ENCODE data around the gene DYNLT4. TPM values are rescaled to one million over a fixed set of nuclear protein-coding genes. Genes with fewer than 3 reads are reported as not detected.

DYNLT4 gene
- not detected in 2 replicates for polyA plus RNA-seq

DNA sequence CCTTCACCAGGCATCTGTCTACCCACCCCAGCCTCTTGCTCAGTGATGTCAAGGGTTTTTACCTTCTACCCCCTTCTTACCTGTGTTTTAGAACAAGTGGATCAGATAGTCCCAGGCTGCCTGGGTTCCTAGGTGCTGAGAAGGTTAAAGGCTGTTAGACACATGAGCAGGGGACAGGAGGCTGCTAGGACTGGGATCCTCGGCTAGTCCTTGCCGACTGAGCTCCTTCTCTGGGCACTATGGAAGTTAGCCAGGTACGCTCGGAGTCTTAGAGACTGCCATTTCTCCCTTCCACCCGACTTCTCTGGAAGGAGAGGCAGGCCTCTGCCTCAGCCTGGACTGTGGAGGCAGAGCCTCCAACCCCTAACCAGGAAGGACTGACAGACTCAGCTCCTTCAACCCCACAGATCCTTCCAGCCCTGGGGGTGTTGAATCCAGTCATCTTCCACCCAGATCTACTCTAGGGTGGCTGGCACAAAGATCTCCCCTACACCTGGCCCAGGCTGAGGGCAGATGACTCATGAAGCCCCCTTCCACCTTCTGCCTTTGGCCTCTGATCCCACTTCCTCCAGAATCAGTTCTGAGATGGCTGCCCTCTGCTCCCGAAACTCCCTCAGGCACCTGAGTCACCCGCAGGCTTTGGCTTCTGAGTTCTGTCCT, at the start of gene DYNLT4:
TSS of gene DYNLT4 (minus strand) at position 648 of the 660 bp plus-strand sequence. CDS start 683 bp downstream, outside the sequence.

DNA sequence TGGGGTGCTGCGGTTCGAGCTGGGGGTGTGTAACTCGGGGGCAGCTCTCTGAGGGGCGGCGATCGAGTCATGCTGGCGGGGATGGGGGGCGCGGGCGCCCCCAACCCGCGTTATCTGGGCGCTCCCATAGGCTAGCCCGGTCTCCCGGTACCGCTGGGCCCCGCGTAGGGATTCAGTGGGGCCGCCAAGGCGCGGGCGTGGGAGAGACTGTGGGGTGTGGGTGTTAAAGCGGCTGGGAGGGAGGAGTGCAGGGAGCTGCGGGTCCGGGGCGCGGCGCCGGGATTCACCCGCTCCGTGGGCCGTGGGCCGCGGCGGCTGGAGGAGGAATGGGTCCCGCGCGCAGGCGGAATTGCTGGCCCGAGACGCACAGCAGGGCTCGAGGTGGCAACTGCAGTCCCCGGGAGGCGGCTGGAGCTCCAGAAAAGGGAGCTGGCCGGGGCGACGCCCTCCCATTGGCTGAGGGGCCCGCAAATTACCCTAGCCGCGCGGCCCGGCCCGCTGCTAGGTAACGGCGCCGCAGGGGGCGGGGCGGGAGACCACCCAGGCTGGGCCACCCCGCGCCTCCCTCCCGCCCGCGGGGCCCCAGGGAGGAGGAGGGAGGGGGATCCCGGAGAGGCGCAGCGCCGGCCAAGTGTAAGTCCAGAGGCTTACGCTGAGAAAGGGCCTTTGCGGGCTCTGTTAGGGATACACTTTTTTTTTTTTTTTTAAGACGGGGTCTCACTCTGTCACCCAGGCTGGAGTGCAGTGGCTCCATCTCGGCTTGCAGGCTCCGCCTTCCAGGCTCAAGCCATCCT, 35.9 kb upstream of the DYNLT4 start, which contains the start of gene PTCH2:
TSS of gene PTCH2 (minus strand) at position 392 of the 794 bp plus-strand sequence. CDS start at position 71, 321 bp downstream.

DNA sequence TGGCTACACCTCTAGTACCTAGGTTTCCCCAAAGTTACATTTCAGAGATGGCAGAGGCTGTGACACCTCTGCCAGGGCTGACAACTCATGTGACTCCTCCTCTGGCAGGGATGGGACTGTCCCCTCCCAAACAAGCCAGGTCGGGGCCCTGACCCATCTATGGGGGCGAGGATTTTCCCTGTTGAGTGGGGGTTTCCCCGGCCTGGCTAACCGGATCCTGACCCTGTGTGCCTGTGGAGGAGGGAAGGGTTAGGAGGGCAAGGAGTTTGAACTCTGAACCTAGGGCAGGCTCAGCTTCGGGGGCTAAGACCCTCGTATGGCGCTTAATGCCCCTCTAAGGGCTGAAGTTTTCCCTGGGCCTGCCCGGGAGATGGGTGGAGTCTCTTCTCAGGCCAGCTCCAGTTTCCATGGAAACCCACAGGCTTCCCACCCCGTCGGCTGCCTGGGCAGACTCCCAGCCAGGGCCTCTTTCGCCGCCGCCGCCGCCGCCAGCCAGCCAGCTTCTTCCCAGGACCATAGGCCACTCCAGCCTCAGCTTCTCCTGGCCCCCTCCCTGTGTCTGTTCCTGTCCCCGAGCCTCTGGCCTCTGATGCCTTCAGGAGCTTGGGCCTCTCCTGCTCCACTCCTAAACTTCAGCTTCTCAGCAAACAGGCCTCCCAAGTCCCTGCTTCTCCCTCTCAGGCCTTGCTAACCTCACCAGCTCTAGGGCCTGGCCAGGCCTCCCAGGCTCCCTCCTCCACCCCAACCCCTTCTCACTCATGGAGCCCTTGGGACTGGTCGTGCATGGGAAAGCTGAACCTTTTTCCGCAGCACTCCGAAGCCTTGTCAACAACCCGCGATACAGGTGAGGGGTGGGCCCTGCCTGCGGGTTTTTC, 1.1 kb upstream of the DYNLT4 start, which contains the start of gene BTBD19:
TSS of gene BTBD19 (plus strand) at position 461 of the 875 bp plus-strand sequence. CDS start at position 759, 298 bp downstream.

GRCh38 chr1:44799770-44800584, 7.2 kb downstream of the DYNLT4 start, which contains the start of gene PLK3:
PLK3 (plus strand) TSS chr1:44800377; CDS start chr1:44800464, 87 bp downstream.

DNA sequence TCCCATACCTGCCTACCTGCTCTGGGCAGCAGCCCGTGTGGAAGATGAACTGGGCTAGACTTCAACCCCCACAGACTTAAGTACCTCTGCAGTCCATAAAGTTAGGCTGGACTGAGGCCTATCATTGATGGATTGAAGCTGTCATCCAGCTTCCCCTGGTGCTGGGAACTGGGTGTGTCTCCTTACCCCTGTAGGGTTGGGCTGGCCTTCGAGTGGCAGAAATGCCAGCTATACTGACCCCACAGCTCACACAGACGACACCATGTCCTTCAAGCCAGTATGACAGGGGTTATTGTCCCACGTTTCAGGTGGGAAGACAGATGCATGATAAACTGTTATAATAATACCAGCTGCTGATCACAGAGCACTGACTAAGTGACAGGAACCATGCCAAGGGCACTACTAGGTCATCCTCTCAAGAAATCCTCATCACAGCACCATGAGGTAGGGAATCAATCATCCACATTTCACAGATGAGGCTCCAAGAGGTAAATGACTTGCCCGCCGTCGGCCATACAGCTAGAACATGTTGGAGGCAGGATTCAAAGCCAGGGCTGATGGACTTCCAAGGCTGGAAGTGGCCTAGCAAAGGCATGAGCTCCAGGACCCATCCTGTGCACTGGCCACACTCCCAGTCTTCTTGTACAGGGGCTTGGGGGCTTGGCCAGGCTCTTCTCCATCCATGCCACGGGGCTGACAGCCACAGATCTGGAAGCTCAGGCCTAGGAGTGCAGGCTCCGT, 18.9 kb downstream of the DYNLT4 start, which contains the start of gene BEST4:
TSS of gene BEST4 (minus strand) at position 51 of the 741 bp plus-strand sequence. CDS start 465 bp downstream, outside the sequence.

GRCh38 chr1:44775078-44775929, 31.8 kb downstream of the DYNLT4 start, which contains the start of gene RPS8:
RPS8 (plus strand) TSS chr1:44775540; CDS start chr1:44775597, 57 bp downstream.

Other genes with a start within 250 kb of the DYNLT4 start
- 5.8 and 6.1 TPM in 2 replicates for gene TMEM53, start 132.9 kb downstream of the DYNLT4 start, polyA plus RNA-seq
- 3.7 TPM in 1 of 2 replicates, not detected in the other for gene ARMH1, start 132.6 kb downstream of the DYNLT4 start, polyA plus RNA-seq
- not detected in 2 replicates for gene RNU5D-1, start 76.2 kb downstream of the DYNLT4 start, polyA plus RNA-seq
- gene KIF2C, start 67.5 kb downstream of the DYNLT4 start, polyA plus RNA-seq, result not detected in 2 replicates
- 456 and 523 TPM in 2 replicates for gene RPS8, start 31.8 kb downstream of the DYNLT4 start, polyA plus RNA-seq
- 0.15 TPM in 1 of 2 replicates, not detected in the other for gene BEST4, start 19.2 kb downstream of the DYNLT4 start, polyA plus RNA-seq
- 3.9 TPM in 1 of 2 replicates, not detected in the other for gene PLK3, start 7.0 kb downstream of the DYNLT4 start, polyA plus RNA-seq
- gene BTBD19, start 1.2 kb upstream of the DYNLT4 start, polyA plus RNA-seq, result not detected in 2 replicates
- gene PTCH2, start 35.9 kb upstream of the DYNLT4 start, polyA plus RNA-seq, result 0.46 and 0.76 TPM in 2 replicates
- 98.8 and 102 TPM in 2 replicates for gene EIF2B3, start 179.2 kb upstream of the DYNLT4 start, polyA plus RNA-seq
- gene HECTD3, start 204.0 kb upstream of the DYNLT4 start, polyA plus RNA-seq, result 9.3 and 10.9 TPM in 2 replicates
- gene UROD, start 204.9 kb upstream of the DYNLT4 start, polyA plus RNA-seq, result 58.9 and 65.3 TPM in 2 replicates